MM.1S (cell line): ENCODE measurements around the gene TOMM20L.

ENCODE experiments used
- DNase-seq: peaks from one replicate; pipeline ENCODE4 v3.0.0-alpha.2; 2015
- H2AFZ ChIP-seq: fragments of 300-600 bp; sonication (generic); 2 replicates; pipeline ENCODE4 v1.6.0; 2016; ENCODE audit warnings: antibody characterized with exemption, low read length
- H3F3A ChIP-seq: fragments of 300-600 bp; sonication (generic); 2 replicates; pipeline ENCODE4 v1.6.1; 2016; ENCODE audit warnings: mild to moderate bottlenecking, antibody characterized with exemption, low read length, moderate library complexity, mixed read lengths; ENCODE audit not compliant: insufficient read depth
- H3K27ac ChIP-seq: fragments of 300-600 bp; sonication (generic); 2 replicates; pipeline ENCODE4 v1.5.1; 2016; ENCODE audit warnings: mild to moderate bottlenecking, low read length
- H3K27me3 ChIP-seq: fragments of 300-600 bp; sonication (generic); replicated peaks from 2 replicates; pipeline ENCODE4 v1.6.0; 2016; ENCODE audit warnings: low read length; ENCODE audit not compliant: insufficient read depth
- H3K36me3 ChIP-seq: fragments of 300-600 bp; sonication (generic); replicated peaks from 2 replicates; pipeline ENCODE4 v1.6.1; 2016; ENCODE audit warnings: mild to moderate bottlenecking, low read length, mixed read lengths; ENCODE audit not compliant: insufficient read depth
- H3K4me1 ChIP-seq: fragments of 300-600 bp; sonication (generic); 2 replicates; pipeline ENCODE4 v1.6.1; 2016; ENCODE audit warnings: low read length, mixed read lengths
- H3K4me2 ChIP-seq: fragments of 300-600 bp; sonication (generic); 2 replicates; pipeline ENCODE4 v1.6.0; 2016; ENCODE audit warnings: low read depth, low read length
- H3K4me3 ChIP-seq: fragments of 300-600 bp; sonication (generic); 2 replicates; pipeline ENCODE4 v1.5.1; 2016; ENCODE audit warnings: low read length, mixed read lengths
- H3K79me2 ChIP-seq: fragments of 300-600 bp; sonication (generic); 2 replicates; pipeline ENCODE4 v1.6.1; 2016; ENCODE audit warnings: mixed run types, low read length, mixed read lengths
- H3K9ac ChIP-seq: fragments of 300-600 bp; sonication (generic); 2 replicates; pipeline ENCODE4 v1.6.1; 2016; ENCODE audit warnings: low read length, mixed read lengths
- H3K9me2 ChIP-seq: fragments of 300-600 bp; sonication (generic); replicated peaks from 2 replicates; pipeline ENCODE4 v1.6.1; 2016; ENCODE audit warnings: mild to moderate bottlenecking, low read length, mixed read lengths; ENCODE audit not compliant: insufficient read depth
- H3K9me3 ChIP-seq: fragments of 300-600 bp; sonication (generic); replicated peaks from 2 replicates; pipeline ENCODE4 v1.6.1; 2016; ENCODE audit warnings: mild to moderate bottlenecking, low read length, mixed read lengths; ENCODE audit not compliant: insufficient read depth
- H4K20me1 ChIP-seq: fragments of 300-600 bp; sonication (generic); 2 replicates; pipeline ENCODE4 v1.6.1; 2016; ENCODE audit warnings: mild to moderate bottlenecking, low read length, moderate library complexity, mixed read lengths; ENCODE audit not compliant: insufficient read depth
- EZH2 ChIP-seq: fragments of 300-600 bp; sonication (generic); optimal IDR thresholded peaks from 2 replicates; pipeline ENCODE3; 2017; ENCODE audit warnings: low read depth, mild to moderate bottlenecking, antibody characterized with exemption, low read length, mixed read lengths
- EZH2phosphoT487 ChIP-seq: fragments of 300-600 bp; sonication (generic); IDR thresholded peaks from 2 replicates; pipeline ENCODE4 v1.6.1; 2018; ENCODE audit warnings: antibody characterized with exemption, low read length
- TF ChIP-seq, protein P1 (sequence below): fragments of 300-600 bp; sonication (generic); IDR thresholded peaks from 2 replicates; pipeline ENCODE4 v1.5.1; 2016; ENCODE audit warnings: antibody characterized with exemption, low read length, mixed read lengths

The TOMM20L gene

GRCh38 chr14:58439476-58439875 is 43.7 kb downstream of the TOMM20L start:
- Histone ChIP-seq H3K9me3 (no peaks in the 10 kb centered on the region), H3F3A (no peaks in the 10 kb centered on the region), H3K36me3 (no peaks in the 10 kb centered on the region)

DNA sequence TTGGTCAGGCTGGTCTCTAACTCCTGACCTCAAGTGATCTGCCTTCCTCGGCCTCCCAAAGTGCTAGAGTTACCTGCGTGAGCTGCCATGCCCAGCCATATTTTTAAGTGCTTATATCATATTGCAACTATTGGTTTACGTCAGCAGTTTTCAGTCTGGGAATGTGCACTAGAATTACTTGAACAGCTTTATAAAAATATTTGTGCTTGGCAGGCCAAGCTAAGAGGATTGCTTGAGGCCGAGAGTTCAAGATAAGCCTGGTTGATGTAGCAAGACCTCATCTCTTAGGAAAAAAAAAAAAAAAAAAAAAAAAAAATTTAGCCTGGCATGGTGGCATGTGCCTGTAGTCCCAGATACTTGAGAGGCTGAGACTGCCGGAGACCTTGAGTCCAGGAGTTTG is 48.9 kb downstream of the TOMM20L start:
- Histone ChIP-seq H3K9me2 (no peaks in the 10 kb centered on the region), H3K9ac (no peak overlapping the region), H3K4me3 (no peak overlapping the region), H3K4me2 (no peak overlapping the region), H3K4me1 (no peaks in the 10 kb centered on the region), H3K9me3 (no peaks in the 10 kb centered on the region), H3K27me3 (no peaks in the 10 kb centered on the region), H2AFZ (no peak overlapping the region), H3K79me2 (no peaks in the 10 kb centered on the region), H4K20me1 (no peaks in the 10 kb centered on the region), H3K27ac (no peak overlapping the region), H3F3A (no peaks in the 10 kb centered on the region), H3K36me3 (no peaks in the 10 kb centered on the region)
- no peak for TF ChIP-seq EZH2
- TF ChIP-seq, protein P1, sequence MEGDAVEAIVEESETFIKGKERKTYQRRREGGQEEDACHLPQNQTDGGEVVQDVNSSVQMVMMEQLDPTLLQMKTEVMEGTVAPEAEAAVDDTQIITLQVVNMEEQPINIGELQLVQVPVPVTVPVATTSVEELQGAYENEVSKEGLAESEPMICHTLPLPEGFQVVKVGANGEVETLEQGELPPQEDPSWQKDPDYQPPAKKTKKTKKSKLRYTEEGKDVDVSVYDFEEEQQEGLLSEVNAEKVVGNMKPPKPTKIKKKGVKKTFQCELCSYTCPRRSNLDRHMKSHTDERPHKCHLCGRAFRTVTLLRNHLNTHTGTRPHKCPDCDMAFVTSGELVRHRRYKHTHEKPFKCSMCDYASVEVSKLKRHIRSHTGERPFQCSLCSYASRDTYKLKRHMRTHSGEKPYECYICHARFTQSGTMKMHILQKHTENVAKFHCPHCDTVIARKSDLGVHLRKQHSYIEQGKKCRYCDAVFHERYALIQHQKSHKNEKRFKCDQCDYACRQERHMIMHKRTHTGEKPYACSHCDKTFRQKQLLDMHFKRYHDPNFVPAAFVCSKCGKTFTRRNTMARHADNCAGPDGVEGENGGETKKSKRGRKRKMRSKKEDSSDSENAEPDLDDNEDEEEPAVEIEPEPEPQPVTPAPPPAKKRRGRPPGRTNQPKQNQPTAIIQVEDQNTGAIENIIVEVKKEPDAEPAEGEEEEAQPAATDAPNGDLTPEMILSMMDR: no peak
- no peak for TF ChIP-seq EZH2phosphoT487
- no peak for DNase-seq

More at GRCh38 chr14:58439476-58439875, 43.7 kb downstream of the TOMM20L start:
- Histone ChIP-seq H3K9ac (no peak overlapping the region), H3K4me2 (no peak overlapping the region), H3K4me3 (no peak overlapping the region), H3K27me3 (no peaks in the 10 kb centered on the region), H2AFZ (no peak overlapping the region), H4K20me1 (no peaks in the 10 kb centered on the region), H3K9me2 (no peaks in the 10 kb centered on the region), H3K4me1 (no peaks in the 10 kb centered on the region), H3K27ac (no peak overlapping the region), H3K79me2 (no peaks in the 10 kb centered on the region)
- DNase-seq: no peak
- TF ChIP-seq, protein P1: no peak
- TF ChIP-seq EZH2 (no peak), EZH2phosphoT487 (no peak)

DNA sequence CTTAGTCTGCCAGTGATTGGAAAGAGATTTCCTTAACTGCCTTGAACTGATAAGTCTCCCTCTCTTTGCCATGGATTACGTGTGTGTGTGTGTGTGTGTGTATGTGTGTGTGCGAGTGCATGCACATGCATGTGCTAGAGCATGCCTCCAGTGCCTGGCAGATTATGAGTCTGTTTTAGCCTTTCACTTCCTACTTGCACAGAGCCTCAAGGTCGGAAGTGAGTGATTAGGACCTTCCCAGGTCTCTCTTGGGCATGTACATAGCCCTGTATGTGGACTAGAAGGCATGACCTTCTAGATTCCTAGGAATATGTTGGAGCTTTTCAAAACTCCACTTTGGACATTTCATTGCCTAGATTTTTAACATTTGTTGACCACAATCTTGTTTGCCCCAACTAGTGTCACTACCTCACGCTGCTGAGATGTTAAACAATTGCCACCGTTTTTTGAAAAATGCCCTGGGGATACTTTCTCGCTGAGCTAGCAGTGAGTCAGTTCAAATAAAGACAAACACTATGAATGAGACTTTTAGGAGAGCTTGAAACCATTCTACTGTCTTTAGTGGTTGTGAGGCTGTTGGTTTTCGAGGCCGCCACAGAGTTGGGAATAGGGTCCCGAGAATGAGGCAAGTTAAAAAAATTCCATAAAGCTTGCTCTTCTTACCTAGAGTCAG is 60.0 kb downstream of the TOMM20L start:
- Histone ChIP-seq H3K4me2 (no peak overlapping the region), H3K9ac (no peak overlapping the region)
- DNase-seq: no peak

More for the DNA sequence above, 60.0 kb downstream of the TOMM20L start:
- no peaks in the 10 kb centered on the region for H3K27me3 ChIP-seq
- no peak for TF ChIP-seq EZH2
- TF ChIP-seq, protein P1: no peak
- TF ChIP-seq EZH2phosphoT487: no peak
- H3K4me1 ChIP-seq: no peaks in the 10 kb centered on the region
- no peak overlapping the region for H2AFZ ChIP-seq
- H3K79me2 ChIP-seq: no peaks in the 10 kb centered on the region
- H3K9me2 ChIP-seq: no peaks in the 10 kb centered on the region
- H3K27ac ChIP-seq: no peak overlapping the region
- H3K4me3 ChIP-seq: no peak overlapping the region
- no peaks in the 10 kb centered on the region for H3K36me3 ChIP-seq
- no peaks in the 10 kb centered on the region for H3K9me3 ChIP-seq
- no peaks in the 10 kb centered on the region for H4K20me1 ChIP-seq
- no peaks in the 10 kb centered on the region for H3F3A ChIP-seq
